Pancreas (tissue), 10 donors: ENCODE results near the gene CPM. TPM values are rescaled to one million over a fixed set of nuclear protein-coding genes. Genes with fewer than 3 reads are reported as not detected.

ENCODE experiments used
- ATAC-seq, 4 donors: fragments of 200-7000 bp; cut with Tn5 transposase; one replicate each; pipeline versions ENCODE4 v1.8.0 to v1.9.1; 2020; ENCODE audit warnings: mild to moderate bottlenecking in 4 of 4, moderate library complexity in 4 of 4
- DNase-seq, 6 donors: peaks; one replicate each; pipeline ENCODE4 v3.0.0-alpha.2; 2020
- FAIRE-seq: peaks from 2 replicates; lab custom pipeline; 2012; peaks lifted over from hg19 to GRCh38; lab: Jason Lieb, UNC
- H3K27ac ChIP-seq, 4 donors: fragments of 200-600 bp; sonication (generic); 1 replicate in 3 of 4; 2 replicates in 1 of 4; pipeline versions ENCODE4 v1.5.0 to v1.8.0; 2020
- H3K27me3 ChIP-seq, 4 donors: fragments of 200-600 bp; one replicate each; pipeline ENCODE4 v1.8.0; 2021
- H3K36me3 ChIP-seq, 3 donors: fragments of 200-600 bp; sonication (generic) in 1 of 3; one replicate each; pipeline versions ENCODE4 v1.5.0 to v1.8.0; 2020 to 2021
- H3K4me1 ChIP-seq, 3 donors: fragments of 200-600 bp; one replicate each; pipeline ENCODE4 v1.8.0; 2021
- H3K4me3 ChIP-seq, 4 donors: fragments of 200-600 bp; sonication (generic) in 2 of 4; one replicate each; pipeline versions ENCODE4 v1.5.0 to v1.8.0; 2020 to 2021
- H3K9me3 ChIP-seq, 4 donors: fragments of 200-600 bp; one replicate each; pipeline ENCODE4 v1.8.0; 2021
- WGBS, 2 donors: extraction: QIAGEN DNeasy Blood & Tissue Kit; methylation state at CpG; one replicate each; pipeline ENCODE4 v1.1.7; 2013; 5-methylcytosine and 5-hydroxymethylcytosine counted together
- intact Hi-C, 3 donors: fragments of 100-400 bp; cut with DNase I; formaldehyde crosslinking; loops; one replicate each; pipeline versions ENCODE4 v1.11.1 to v1.14.2; 2022
- polyA plus RNA-seq, 2 donors: library from polyadenylated mRNA; stranded (reverse); fragments of 200-250 nt; gene quantifications; one replicate each; pipeline ENCODE4 v1.2.3, GENCODE V29; 2013
- total RNA-seq, 6 donors: library from RNA; stranded (reverse); fragmentation: NEBNext Ultra II Directional in 4 of 6; extraction: Animal tissue kit (Norgen Biotek cat#: 25700) in 4 of 6; gene quantifications; one replicate each; pipeline versions ENCODE4 v1.2.1 to v1.2.4, GENCODE V29; 2021 to 2023
- TF ChIP-seq, protein P1 (sequence below), 4 donors: fragments of 200-600 bp; sonication (generic) in 3 of 4; IDR thresholded peaks; one replicate each; pipeline versions ENCODE4 v1.5.0 to v1.8.0; 2021; ENCODE audit warnings: antibody characterized with exemption in 4 of 4
- donor health status: healthy with polysubstance abuse.
- donor health status: DM: no; HTN: no; CAD: no; lungs with moderate emphysema.
- donor health status: DM: no; HTN: no; CAD: no.
- donor health status: control.
- donor health status: control.
- donor health status: Bipolar disorder and iron deficiency.
- donor health status: DM: yes; HTN: yes; CAD: no.
- donor health status: DM: no; HTN: no; CAD: no.
- donor health status: DM: no; HTN: no; CAD: no.
- donor health status: DM: yes; HTN: yes; CAD: no.

Gene CPM
- total and polyA plus RNA-seq, 8 donors, result 4.3 to 49.2 (median 11.1) TPM

DNA sequence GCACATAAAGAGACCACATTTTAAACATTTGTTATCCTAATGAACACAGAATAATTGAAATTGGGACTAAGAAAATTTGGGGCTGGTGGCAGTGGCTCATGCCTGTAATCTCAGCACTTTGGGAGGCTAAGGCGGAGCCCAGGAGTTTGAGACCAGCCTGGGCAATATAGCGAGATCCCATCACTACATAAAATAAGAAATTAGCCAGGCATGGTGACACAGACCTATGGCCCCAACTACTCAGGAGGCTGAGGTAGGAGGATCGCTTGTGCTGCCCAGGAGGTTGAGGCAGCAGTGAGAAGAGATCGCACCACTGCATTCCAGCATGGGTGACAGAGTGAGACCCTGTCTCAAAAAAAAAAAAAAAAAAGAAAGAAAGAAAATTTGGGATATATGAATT lies 59.7 kb downstream of the CPM start:
- ATAC-seq, result no peak
- Histone ChIP-seq H3K9me3 (no peaks in the 10 kb centered on the region), H3K36me3 (peaks cover 0 to 8% (median 0%) of the 10 kb centered on the region in 3 donors), H3K27ac (no peak overlapping the region), H3K27me3 (no peaks in the 10 kb centered on the region), H3K4me3 (no peak overlapping the region), H3K4me1 (no peaks in the 10 kb centered on the region)
- no peak for FAIRE-seq
- TF ChIP-seq, protein P1, sequence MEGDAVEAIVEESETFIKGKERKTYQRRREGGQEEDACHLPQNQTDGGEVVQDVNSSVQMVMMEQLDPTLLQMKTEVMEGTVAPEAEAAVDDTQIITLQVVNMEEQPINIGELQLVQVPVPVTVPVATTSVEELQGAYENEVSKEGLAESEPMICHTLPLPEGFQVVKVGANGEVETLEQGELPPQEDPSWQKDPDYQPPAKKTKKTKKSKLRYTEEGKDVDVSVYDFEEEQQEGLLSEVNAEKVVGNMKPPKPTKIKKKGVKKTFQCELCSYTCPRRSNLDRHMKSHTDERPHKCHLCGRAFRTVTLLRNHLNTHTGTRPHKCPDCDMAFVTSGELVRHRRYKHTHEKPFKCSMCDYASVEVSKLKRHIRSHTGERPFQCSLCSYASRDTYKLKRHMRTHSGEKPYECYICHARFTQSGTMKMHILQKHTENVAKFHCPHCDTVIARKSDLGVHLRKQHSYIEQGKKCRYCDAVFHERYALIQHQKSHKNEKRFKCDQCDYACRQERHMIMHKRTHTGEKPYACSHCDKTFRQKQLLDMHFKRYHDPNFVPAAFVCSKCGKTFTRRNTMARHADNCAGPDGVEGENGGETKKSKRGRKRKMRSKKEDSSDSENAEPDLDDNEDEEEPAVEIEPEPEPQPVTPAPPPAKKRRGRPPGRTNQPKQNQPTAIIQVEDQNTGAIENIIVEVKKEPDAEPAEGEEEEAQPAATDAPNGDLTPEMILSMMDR (IDR thresholded peaks at IDR 0.05), result no peak
- intact Hi-C loops, result no loop called here
- no peak for DNase-seq
- 95 to 100% methylated on average over 4 of the region's 4 CpGs for WGBS, 2 donors

DNA sequence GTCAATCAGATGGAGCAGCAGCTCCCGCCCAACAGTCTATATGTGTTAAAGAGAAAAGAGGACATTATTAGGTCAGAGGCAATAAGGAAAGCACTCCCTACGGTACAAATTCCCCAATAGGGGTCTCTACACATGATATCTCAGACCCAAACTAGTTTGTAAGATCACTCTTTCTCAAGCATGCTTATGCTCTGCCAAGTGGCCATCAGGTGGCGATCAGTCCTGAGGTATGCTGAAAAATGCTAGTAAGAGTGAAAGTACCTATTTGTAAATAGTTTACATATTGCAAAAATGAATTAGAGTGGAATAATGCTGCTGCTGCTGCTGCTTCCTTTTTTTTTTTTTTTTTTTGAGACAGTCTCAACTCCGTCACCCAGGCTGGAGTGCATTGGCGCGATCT lies 61.0 kb downstream of the CPM start:
- H3K4me3 ChIP-seq, result no peak overlapping the region
- peak in 1 of 4 donors; percentile 18 for ATAC-seq
- H3K4me1 ChIP-seq, result no peaks in the 10 kb centered on the region
- no peak for FAIRE-seq
- H3K36me3 ChIP-seq, result peaks cover 0 to 8% (median 0%) of the 10 kb centered on the region in 3 donors
- no peak overlapping the region for H3K27ac ChIP-seq
- no peaks in the 10 kb centered on the region for H3K27me3 ChIP-seq
- TF ChIP-seq, protein P1 (IDR thresholded peaks at IDR 0.05), result no peak
- intact Hi-C loops, result no loop called here
- H3K9me3 ChIP-seq, result no peaks in the 10 kb centered on the region
- 92% methylated on average over 6 of the region's 6 CpGs for WGBS, 2 donors
- no peak for DNase-seq

DNA sequence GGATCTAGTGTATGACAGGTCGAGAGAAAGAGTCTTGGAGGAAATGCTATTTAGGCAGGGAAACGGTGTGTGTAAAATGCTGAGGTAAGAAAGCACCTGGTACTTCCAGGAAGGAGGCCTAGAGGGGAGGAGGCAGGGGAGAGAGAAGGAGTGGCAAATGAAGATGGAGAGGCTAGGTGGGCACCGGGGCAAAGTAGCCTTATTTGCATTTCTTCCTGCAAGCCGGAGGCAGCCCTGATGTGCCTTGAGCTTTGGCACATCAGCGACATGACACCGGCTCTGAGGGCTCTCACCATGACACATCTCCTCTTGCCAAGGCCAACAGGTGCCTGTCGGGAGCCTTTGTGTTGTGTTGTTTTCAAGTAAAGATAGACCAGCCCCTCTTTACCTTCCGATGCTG lies 61.6 kb downstream of the CPM start:
- TF ChIP-seq, protein P1 (IDR thresholded peaks at IDR 0.05), result no peak
- Histone ChIP-seq H3K27ac (no peak overlapping the region), H3K9me3 (no peaks in the 10 kb centered on the region), H3K27me3 (no peaks in the 10 kb centered on the region), H3K36me3 (peaks cover 0 to 8% (median 0%) of the 10 kb centered on the region in 3 donors), H3K4me3 (no peak overlapping the region), H3K4me1 (no peaks in the 10 kb centered on the region)
- intact Hi-C loops, result no loop called here
- FAIRE-seq (no peak), ATAC-seq (no peak), DNase-seq (no peak)
- 76 to 89% methylated on average over 8 of the region's 8 CpGs for WGBS, 2 donors

DNA sequence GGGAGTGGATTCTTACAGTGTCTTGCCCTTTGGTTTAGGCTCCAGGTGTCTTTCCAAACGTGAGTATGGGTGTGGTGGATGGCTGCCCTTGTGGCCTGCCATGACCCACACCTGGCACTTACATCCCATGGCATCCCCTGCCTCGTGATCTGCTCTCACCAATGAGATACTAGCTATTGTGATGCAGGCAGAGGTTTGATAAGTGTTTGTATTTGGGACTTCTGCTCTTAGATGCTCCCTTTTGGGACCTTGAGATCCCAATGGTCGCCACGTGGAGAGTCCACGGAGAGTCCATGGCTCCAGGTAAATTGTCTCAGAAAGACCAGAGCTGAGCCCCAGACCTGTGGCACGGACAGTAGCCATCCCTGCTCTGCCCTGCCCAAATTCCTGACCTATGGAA lies 62.5 kb downstream of the CPM start:
- Histone ChIP-seq H3K27ac (no peak overlapping the region), H3K4me1 (no peaks in the 10 kb centered on the region), H3K36me3 (peaks cover 0 to 8% (median 0%) of the 10 kb centered on the region in 3 donors), H3K9me3 (no peaks in the 10 kb centered on the region), H3K27me3 (no peaks in the 10 kb centered on the region), H3K4me3 (no peak overlapping the region)
- intact Hi-C loops, result no loop called here
- FAIRE-seq, result no peak
- TF ChIP-seq, protein P1 (IDR thresholded peaks at IDR 0.05), result no peak
- DNase-seq, result no peak
- WGBS, 2 donors, result 77 to 81% methylated on average over 6 of the region's 6 CpGs
- no peak for ATAC-seq

DNA sequence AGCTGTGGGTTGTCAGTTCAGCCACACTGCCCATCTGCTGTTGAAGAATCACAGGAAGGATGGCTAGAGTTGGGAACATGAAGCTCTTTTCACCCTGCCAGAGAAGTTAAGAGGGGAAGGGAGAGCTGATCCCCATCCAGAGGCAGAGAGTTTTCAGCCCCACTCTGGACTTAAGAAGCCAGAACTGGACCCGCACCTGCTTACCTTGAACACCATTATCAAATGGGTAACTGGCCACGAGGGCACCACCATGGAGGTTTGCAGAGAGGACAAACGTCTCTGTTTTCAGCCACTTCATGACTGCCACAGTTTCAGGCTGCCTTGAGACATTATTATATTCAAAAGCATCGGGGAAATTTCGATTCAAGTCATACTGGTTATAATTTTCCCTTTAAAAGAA lies 63.0 kb downstream of the CPM start:
- ATAC-seq (no peak), DNase-seq (no peak), FAIRE-seq (no peak)
- Histone ChIP-seq H3K4me1 (no peaks in the 10 kb centered on the region), H3K9me3 (no peaks in the 10 kb centered on the region), H3K4me3 (no peak overlapping the region), H3K27me3 (no peaks in the 10 kb centered on the region), H3K27ac (no peak overlapping the region), H3K36me3 (peaks cover 0 to 8% (median 0%) of the 10 kb centered on the region in 3 donors)
- 81 to 82% methylated on average over 5 of the region's 5 CpGs for WGBS, 2 donors
- TF ChIP-seq, protein P1 (IDR thresholded peaks at IDR 0.05), result no peak
- intact Hi-C loops, result no loop called here
